Right ventricle myocardium superior (tissue), 1 donor: ENCODE results near the gene ZBTB7A. TPM values are rescaled to one million over a fixed set of nuclear protein-coding genes. Genes with fewer than 3 reads are reported as not detected.
A peak's percentile ranks its signal among the peaks of the same experiment; 100 is the strongest.

Source experiments
- ATAC-seq: fragments of 200-7000 bp; cut with Tn5 transposase; one replicate; pipeline ENCODE4 v1.9.1; 2020; ENCODE audit warnings: mild to moderate bottlenecking; ENCODE audit not compliant: poor library complexity
- DNase-seq: peaks from one replicate; pipeline ENCODE4 v3.0.0-alpha.2; 2020
- intact Hi-C: fragments of 100-400 bp; cut with DNase I; formaldehyde crosslinking; loops from one replicate; pipeline ENCODE4 v1.11.2; 2022
- total RNA-seq: library from RNA; stranded (reverse); fragmentation: NEBNext Ultra II Directional; extraction: Animal tissue kit (Norgen Biotek cat#: 25700); gene quantifications from one replicate; pipeline ENCODE4 v1.2.1, GENCODE V29; 2021
- donor health status: DM: no; HTN: yes; CAD: no; lungs with severe emphysema.

ZBTB7A gene
- total RNA-seq, 1 donor from 2014 or later, result 31.4 TPM

DNA sequence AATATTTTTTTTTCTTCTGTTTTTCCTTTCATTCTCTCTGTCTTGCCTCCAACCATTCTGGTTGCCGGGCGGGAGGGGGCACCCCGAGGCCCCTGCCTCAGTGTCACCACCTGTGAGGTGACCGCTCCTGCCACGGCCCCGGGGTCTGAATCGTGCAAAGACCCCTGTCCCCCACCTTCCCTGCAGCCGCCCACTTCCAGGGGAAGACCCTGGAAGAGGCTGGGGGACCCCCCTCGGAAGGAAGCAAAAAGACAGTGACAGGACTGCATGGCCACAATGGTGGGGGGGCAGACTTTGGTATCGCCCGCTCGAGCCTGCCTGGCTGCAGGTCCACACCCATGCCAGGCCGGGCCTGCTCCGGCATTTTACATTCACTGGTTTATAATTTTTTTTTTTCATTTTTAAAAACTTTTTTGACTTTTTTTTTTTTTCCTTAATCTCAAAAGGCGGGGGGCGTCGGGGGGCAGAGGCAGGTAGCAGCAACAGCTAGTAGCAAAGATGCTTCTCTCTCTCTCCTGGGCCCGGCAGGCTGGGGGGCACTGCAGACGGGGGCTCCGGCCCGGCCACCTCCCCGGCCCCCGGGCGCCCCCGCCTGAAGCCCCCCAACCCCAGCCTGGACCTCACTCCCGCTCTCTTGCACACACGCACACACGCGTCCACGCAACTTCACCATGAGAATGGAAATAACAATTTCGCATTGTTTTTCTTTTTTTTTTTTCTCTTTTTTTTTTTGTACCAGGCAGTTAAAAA lies 22.6 kb downstream of the ZBTB7A start:
- DNase-seq (no peak), ATAC-seq (no peak)
- intact Hi-C loops, result no loop called here

DNA sequence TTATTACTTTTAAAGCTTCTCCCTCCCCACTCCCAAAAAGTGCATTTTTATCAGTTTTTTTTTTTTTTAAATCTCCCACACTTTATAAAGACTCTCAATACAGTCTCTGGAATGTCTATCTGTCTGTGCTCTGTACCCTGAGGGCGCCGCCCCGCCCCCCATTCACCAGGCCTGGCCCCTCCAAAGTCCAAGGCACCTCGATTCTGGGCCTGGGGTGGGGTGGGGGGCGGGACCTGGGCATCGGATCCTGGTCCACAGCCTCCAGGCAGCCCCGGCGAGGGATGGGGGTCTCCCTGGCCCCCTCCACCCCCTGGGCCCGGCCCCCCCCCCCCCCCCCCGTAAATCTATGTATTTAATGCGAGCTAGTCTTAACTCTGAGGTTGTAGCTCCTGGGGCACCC lies 23.3 kb downstream of the ZBTB7A start:
- intact Hi-C loops, result no loop called here
- ATAC-seq (no peak), DNase-seq (no peak)

DNA sequence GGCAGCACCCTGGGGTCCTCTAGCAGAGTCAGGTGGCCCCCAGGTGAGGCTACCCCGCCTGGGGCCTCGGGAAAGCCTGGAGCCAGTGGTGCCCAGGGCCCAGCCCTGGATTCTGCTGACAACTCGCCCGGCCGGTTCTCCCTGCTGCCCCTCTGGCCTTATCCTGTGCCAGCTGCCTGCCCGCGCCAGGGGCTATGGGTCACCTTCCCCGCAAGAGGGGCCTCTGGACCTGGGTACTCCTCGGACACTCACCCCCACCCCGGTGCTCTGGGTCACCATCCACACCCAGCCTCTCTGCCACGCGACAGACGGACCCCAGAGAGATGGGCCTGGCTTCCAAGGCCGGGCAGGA lies 24.0 kb downstream of the ZBTB7A start:
- no peak for DNase-seq
- peak; percentile 16 for ATAC-seq
- intact Hi-C loops, result no loop called here

DNA sequence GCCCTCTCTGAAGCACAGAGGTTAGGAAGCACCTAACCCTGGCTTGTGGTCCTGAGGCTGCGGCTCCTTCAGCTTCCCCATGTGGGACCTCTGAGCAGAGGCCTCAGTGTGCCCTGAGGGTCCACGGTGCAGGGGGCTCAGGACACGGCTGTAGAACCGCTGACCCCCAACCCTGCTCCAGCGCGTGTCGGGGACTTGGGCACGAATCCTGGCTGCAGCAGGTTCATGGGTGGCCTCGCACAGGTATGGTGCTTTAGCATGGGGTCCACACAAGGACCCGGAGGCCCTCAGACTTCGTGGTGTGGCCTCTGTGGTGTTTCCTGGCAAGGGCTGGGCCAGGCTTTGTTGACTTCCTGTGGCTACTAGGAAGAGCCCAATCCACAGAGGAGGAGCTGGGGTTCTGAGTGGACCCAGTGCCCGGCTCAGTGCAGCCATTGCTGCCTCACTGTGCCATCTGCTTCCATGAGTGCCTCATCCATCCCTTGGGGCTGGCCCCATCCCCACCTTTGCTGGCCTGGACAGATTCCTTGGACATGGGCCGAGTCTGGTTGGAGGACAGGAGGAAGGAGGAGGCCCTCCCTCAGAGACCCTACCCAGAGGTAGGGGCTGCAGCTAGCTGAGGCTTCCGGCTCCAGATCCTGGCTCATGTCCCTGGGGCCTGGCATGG lies 24.5 kb downstream of the ZBTB7A start:
- ATAC-seq (peak; percentile 4), DNase-seq (no peak)
- intact Hi-C loops, result no loop called here

DNA sequence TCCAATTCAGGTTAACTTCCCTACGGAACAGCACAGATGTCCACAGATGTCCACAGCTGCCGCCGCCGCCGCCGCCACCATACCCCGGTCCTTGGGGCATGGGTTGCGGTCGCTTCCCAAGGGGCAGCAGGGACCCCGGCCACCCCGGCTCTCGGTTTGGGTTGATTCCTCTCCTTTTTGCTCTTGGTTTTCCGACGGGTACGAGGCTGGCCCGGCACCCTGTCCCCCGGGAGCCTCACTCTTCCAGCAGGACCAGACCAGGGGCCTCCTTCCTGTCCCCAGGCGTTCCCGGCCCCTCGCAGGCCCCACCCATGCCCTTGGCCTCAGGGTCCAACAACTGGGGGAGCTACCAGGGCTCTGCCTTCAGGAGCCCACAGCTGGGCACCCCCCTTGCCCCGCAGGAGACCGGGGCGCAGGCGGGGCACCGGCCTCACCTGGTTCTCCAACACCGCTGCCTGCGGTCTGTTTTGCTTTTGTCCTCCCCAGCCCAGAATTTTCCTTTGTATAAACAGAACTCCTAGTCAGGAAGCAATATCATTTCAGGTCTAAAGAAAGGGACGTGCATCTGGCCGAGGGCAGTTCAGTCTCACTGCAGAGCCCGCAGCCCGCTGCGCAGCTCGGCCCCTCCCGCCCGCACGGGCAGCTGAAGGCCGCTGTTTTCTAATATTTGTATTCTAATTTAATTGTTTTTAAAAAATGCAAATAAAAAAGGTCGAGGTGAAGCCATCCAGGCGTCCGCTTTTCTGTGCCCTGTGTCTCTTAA lies 27.9 kb downstream of the ZBTB7A start:
- ATAC-seq, result no peak
- no peak for DNase-seq
- intact Hi-C loops, result no loop called here

DNA sequence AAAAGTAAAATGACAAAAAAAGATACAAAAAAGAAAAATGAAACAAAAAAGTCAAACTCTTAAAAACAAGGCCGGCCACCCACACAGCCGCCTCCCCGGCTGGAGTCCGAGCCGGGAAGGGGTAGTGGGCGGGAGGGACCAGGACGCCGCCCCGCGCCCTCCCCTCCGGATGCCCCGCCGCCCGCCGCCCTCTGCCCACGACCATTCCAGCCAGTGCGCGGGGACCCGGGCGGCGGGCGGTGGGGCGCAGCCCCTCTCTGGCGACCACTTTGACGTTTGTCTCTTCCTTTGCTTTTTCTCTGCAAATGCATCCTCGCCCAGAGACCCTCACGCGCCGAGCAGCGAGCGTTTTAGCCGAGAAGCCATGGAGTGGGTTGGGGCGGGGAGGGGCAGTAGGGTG lies 28.6 kb downstream of the ZBTB7A start:
- DNase-seq, result no peak

DNA sequence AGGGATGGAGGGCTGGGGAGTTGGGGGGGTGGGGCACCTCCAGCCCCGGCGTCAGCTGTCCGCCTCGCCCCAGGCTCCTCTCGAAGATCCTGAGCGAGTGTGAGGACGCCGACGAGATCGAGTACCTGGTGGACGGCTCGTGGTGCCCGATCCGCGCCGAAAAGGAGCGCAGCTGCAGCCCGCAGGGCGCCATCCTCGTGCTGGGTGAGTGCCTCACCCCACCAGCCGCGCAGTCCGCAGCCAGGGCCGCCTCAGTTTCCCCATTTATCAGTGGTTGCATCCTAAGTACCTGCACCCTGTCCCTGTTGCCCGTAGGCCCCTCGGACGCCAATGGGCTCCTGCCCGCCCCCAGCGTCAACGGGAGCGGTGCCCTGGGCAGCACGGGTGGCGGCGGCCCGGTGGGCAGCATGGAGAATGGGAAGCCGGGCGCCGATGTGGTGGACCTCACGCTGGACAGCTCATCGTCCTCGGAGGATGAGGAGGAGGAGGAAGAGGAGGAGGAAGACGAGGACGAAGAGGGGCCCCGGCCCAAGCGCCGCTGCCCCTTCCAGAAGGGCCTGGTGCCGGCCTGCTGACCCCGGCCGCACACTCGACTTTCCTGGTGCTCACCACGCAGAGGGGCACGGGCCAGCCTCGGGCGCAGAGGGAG lies 29.3 kb downstream of the ZBTB7A start:
- ATAC-seq (no peak), DNase-seq (no peak)
- intact Hi-C loops, result no loop called here

More for the DNA sequence above, 28.6 kb downstream of the ZBTB7A start:
- intact Hi-C loops, result no loop called here
- no peak for ATAC-seq

DNA sequence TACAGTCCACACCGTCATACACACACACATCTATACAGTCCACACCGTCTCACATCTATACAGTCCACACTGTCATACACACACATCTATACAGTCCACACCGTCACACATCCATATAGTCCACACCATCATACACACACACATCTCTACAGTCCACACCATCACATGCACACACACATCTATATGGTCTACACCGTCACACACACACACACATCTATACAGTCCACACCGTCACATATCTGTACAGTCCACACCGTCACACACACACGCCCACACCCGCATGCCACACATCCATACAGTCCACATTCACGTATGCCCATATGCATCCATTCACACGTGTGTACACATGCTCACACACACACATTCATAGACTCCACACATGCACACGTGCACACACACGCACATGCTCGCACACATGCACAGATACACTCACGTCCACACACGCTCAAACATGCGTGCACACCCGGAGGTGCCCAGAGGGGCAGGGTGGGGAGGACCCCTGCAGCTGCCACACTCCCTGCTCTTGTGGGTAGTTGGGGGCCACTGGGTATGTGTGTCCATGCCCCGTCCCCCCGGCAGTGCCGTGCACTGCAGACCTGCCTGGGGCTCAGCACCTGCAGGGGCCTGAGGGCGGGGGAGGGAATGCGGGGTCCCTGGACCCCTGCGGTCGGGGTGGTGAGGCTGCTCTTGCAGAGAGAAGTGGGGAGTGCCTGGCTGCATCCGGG lies 30.0 kb downstream of the ZBTB7A start:
- ATAC-seq (no peak), DNase-seq (no peak)
- intact Hi-C loops, result no loop called here

DNA sequence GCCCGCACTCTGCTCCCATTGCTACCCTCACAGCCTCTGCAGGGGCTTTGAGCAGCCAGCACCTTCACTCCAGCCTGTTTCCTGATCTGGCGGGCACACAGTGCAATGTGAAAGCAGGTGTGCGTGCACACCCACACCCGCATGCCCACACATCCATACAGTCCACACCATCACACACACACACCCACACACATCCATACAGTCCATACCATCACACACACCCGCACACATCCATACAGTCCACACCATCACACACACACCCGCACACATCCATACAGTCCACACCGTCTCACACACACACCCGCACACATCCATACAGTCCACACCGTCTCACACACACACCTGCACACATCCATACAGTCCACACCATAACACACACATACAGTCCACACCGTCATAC lies 31.1 kb downstream of the ZBTB7A start:
- no peak for DNase-seq
- intact Hi-C loops, result no loop called here
- no peak for ATAC-seq

DNA sequence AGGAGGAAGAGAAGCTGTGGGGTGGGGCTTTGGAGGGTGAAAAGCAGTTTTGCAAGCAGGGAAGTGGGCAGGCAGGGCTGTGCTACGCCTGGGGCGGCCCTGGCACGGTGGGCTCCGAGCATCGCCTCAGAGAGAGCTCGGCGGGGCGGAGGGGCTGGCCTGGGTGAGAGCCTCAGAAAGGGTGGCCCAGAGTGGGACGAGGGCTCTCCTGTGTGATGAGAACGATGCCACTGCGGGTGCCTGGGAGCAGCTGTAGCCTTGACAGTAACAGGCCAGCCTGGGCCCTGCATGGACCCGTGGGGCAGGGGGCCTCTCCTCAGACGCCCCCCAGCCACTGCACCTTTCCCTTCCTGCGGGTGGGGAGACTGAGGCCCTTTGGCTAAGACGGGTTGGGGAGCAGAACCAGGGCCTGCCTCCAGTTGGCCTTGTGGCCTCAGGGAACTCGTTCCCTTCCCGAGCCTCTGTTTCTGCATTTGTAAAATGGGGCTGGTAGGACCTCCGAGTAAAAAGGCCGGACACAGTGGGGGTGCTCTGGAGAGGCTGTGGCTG lies 31.6 kb downstream of the ZBTB7A start:
- intact Hi-C loops, result no loop called here
- ATAC-seq (no peak), DNase-seq (no peak)

DNA sequence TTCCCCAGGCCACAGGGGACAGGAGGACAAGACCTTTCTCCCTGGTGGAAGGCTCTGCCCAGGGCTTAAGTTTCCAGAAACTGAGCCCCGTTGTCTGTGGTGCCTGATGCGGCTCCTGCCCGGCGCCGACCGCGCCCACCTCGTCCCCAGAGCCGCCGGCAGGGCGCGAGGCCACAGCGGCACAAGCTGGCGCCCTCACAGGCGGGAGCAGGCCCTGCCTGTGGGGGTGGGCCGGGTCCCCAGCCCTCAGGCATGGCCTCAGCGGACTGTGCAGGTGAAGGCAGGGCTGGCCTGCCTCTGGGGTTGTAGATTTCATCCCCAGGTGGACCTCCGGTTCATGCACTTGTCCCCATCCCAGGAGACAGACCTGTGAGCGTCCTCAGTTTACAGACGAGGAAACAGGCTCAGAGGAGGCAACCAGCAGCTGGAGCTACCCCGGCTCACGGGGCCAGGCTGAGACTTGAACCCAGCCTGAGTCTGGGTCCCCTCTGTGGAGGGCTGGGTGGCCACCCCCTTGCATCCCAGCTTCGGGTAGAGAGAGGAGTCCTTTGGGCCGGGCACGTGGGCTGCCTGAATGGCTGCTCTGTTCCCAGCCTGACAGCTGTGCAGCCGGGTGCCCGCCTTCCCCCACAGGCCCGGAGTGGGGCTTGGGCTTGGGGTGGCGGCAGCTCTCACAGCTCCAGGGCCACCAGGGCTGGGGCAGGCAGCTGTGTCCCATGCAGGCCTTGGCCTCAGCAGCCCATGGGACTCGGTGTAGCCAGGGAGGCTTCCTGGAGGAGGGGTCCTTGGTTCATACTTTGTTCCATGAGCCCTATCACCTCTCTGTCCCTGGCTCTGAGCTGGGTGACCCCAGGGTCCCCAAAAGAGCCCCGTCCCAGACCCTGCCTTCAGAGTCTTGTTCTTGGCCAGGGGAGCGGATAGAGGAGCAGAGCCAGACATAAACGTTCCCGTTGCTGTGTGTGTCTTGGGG lies 32.4 kb downstream of the ZBTB7A start:
- no peak for ATAC-seq
- DNase-seq, result no peak
- intact Hi-C loops, result no loop called here

DNA sequence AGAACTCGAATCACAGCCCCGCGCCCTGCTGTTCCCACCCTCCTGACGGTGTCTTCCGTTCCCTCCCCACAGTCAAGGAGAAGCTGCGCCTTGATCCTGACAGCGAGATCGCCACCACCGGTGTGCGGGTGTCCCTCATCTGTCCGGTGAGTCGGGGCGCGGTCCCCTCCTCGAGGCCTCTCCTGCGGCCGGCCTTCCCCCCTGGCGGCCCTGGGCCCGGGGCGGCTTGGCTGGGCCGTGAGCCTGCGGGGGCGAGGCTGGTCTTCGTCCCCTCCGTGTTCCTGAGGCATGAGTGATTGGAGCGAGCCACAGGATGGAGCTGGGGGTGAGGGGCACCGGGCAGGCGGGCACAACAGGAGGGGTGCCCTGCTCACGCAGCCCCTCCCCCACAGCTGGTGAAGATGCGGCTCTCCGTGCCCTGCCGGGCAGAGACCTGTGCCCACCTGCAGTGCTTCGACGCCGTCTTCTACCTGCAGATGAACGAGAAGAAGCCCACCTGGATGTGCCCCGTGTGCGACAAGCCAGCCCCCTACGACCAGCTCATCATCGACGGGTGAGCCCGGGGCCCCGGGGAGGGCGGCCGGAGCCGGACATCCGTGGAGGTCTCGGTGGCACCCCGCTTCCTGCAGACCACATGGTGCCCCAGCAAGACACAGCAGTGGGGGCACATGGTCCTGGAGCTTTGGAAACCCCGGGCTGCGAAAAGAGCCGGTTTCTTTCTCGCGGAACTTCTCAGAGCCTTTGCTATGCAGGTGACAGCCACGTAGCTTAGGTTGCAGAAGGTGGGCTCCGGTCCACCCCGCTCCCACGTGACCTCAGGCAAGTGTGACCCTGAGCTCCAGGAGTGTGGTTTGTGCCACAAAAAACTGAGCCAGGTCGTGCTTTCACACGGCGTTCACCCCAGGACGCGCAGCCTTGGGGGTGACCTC lies 33.4 kb downstream of the ZBTB7A start:
- DNase-seq (no peak), ATAC-seq (no peak)
- intact Hi-C loops, result no loop called here

DNA sequence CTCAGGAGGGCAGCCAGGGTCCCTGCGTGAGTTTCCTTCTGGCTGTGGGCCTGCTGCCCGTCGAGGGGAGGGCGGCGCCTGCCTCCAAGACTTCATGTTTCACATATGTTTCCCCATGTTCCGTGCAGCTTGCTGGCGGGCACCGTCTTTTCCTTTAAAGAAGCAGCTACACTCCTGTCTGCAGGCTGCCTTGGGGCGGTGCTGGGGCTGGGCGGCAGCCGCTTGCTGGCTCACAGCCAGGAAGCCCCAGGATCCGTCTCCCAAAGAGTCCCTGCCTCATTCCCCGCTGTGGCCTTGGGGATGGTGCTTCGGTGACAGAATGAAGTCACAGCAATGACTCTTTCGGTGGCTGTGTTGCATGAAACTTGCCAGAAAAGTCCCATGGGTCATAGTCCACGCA lies 34.3 kb downstream of the ZBTB7A start:
- DNase-seq (no peak), ATAC-seq (no peak)
- intact Hi-C loops, result no loop called here

DNA sequence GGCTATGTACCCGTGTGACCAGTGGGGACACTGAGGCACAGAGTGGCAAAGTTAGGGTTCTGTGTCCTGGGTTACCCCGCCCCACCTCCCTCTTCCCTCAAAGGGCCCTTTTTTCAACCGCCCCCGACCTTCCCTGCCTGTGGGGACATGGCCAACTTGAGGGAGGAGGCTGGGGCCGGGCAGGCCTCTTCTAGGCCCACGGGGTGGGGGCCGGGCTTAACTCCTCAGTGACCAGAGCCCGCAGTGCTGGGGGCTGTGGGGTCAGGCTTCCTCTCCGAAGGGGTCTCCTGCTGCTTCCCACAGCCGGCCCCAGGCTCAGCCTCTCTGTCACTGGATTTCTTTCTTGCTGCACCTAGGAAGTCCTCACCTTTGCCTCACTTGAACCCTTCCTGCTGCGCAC lies 35.3 kb downstream of the ZBTB7A start:
- intact Hi-C loops, result no loop called here

DNA sequence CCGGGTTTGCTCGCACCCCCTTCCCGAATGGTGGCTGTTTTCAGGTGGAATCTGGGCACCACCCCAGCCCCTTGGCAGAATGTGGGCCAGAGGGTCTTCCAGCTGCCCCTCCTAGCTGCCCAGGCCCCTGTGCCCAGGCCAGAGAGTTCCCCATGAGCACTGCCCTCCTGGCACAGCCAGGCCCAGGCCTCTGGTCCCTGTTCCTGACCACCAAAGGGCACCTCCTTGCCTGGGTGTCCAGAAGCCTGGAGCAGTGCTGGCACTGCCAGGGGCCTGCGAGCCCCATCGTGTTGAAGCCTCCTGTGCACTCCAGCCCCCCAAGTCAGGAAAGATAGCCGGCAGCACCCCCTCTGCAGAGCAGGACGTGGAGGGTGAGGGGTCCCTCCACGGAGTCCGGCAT lies 35.7 kb downstream of the ZBTB7A start:
- DNase-seq (no peak), ATAC-seq (no peak)
- intact Hi-C loops, result no loop called here

More for the DNA sequence above, 35.3 kb downstream of the ZBTB7A start:
- no peak for DNase-seq
- ATAC-seq, result no peak

DNA sequence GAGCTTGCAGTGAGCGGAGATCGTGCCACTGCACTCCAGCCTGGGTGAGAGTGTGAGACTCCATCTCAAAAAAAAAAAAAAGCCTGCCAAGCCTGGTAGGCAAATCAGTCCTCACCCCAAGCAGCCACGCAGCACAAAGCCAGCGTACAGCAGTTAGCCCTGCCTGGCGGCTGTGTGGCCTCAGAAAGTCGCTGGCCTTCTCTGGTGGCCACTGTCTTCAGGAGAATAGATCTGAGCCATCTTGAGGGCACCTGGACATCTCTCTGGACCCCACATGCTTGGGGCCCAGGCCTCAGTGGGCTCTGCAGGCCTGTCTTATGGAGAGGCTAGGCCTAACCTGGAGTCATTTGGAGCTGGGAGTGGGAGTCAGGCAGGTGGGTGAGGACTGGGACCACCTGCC lies 36.1 kb downstream of the ZBTB7A start:
- no peak for DNase-seq
- intact Hi-C loops, result no loop called here
- ATAC-seq, result no peak

DNA sequence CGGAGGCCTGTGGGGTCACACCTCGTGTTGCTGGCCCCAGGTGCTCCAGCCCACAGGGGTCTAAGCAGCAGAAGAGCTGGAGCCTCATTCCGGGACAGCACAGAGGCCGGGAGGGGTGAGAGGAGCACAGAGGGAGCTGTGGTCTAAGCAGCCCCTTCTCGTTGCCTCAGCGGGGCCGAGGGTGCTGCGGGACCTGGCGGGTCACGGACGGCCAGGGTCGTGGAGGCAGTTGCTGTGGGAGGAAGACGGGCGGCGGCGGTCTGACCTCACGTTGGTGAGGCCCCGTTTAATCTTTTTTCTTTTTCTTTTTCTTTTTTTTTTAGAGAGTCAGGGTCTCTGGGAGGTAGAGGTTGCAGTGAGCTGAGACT lies 37.5 kb downstream of the ZBTB7A start:
- intact Hi-C loops, result no loop called here
- ATAC-seq, result no peak
- DNase-seq, result no peak
